ENCODE measurements around the gene ZBTB17.

- TF ChIP-seq CTCF (IDR thresholded peaks at IDR 0.05; ENCODE audit: low read depth, low read length, poor library complexity, severe bottlenecking) (no peak), EZH2phosphoT487 (IDR thresholded peaks at IDR 0.05; ENCODE audit: borderline replicate concordance, low read length) (no peak)
These were observed 38.8 kb downstream of the ZBTB17 start for GRCh38 chr1:15937146-15937545.

Data from DOHH2 (cell line).